ENCODE results near the gene MBD3. TPM values are rescaled to one million over a fixed set of nuclear protein-coding genes. Genes with fewer than 3 reads are reported as not detected.

Gene MBD3
- polyA plus RNA-seq, 1 donor (not counting 4 experiments of a cell fraction or from before 2014, with no cell fraction given) = 16.6 TPM

GRCh38 chr19:1577929-1578618 lies 14.6 kb downstream of the MBD3 start:
- Histone ChIP-seq H3K9me1 (ENCODE audit: control insufficient read depth, extremely low read depth, insufficient read depth, low read length) (no peaks in the 10 kb centered on the region), H3K79me2 (ENCODE audit: control insufficient read depth, insufficient read depth, low read length) (no peaks in the 10 kb centered on the region), H2AFZ (ENCODE audit: control insufficient read depth, low read length) (no peak overlapping the region), H3K27ac (ENCODE audit: control insufficient read depth, insufficient read depth, low read length) (no peak overlapping the region), H3K9ac (ENCODE audit: control insufficient read depth, extremely low read depth, insufficient read depth, low read length) (no peak overlapping the region), H3K4me2 (ENCODE audit: control insufficient read depth, extremely low read depth, insufficient read depth, low read depth, low read length) (no peak overlapping the region), H3K27me3 (ENCODE audit: control insufficient read depth, extremely low read depth, insufficient read depth, low read length) (no peaks in the 10 kb centered on the region), H3K4me3 (ENCODE audit: control insufficient read depth in 2 of 3, extremely low read depth in 1 of 3, insufficient read depth in 2 of 3, low read depth in 1 of 3, low read length in 3 of 3) (no peak overlapping the region), H3K9me3 (ENCODE audit: control insufficient read depth, low read depth, low read length) (no peaks in the 10 kb centered on the region), H4K20me1 (ENCODE audit: control insufficient read depth, extremely low read depth, insufficient read depth, low read length) (no peaks in the 10 kb centered on the region), H3K4me1 (ENCODE audit: control insufficient read depth, extremely low read depth, insufficient read depth, low read length) (no peaks in the 10 kb centered on the region), H3K36me3 (ENCODE audit: control insufficient read depth in 2 of 2, extremely low read depth in 1 of 2, insufficient read depth in 2 of 2, low read length in 2 of 2) (peaks cover 5 to 18% of the 10 kb centered on the region in 2 experiments)
- no peak for DNase-seq (ENCODE audit: low read depth, low spot score)
- FAIRE-seq = no peak
- dilution Hi-C loops (cut with MboI; ENCODE audit: extremely low pct_ligation_motif_present, low sequenced_read_pairs) = no loop called here
- no peak for TF ChIP-seq CTCF (optimal IDR thresholded peaks at IDR 0.05 in 1 of 3, IDR thresholded peaks at IDR 0.05 in 1 of 3, conservative IDR thresholded peaks at IDR 0.05 in 1 of 3; ENCODE audit: extremely low read depth in 1 of 3, insufficient read depth in 2 of 3, low read length in 3 of 3)
- TF ChIP-seq EZH2 (IDR thresholded peaks at IDR 0.05; ENCODE audit: low read length) = no peak

- no peak overlapping the region for H3K27ac ChIP-seq (ENCODE audit: control insufficient read depth, insufficient read depth, low read length)
- H3K4me3 ChIP-seq (ENCODE audit: control insufficient read depth in 2 of 3, extremely low read depth in 1 of 3, insufficient read depth in 2 of 3, low read depth in 1 of 3, low read length in 3 of 3) = no peak overlapping the region
- no peak for TF ChIP-seq CTCF (optimal IDR thresholded peaks at IDR 0.05 in 1 of 3, IDR thresholded peaks at IDR 0.05 in 1 of 3, conservative IDR thresholded peaks at IDR 0.05 in 1 of 3; ENCODE audit: extremely low read depth in 1 of 3, insufficient read depth in 2 of 3, low read length in 3 of 3)
- no peak for TF ChIP-seq EZH2 (IDR thresholded peaks at IDR 0.05; ENCODE audit: low read length)
- no peak overlapping the region for H3K4me2 ChIP-seq (ENCODE audit: control insufficient read depth, extremely low read depth, insufficient read depth, low read depth, low read length)
- no peaks in the 10 kb centered on the region for H4K20me1 ChIP-seq (ENCODE audit: control insufficient read depth, extremely low read depth, insufficient read depth, low read length)
- H3K9ac ChIP-seq (ENCODE audit: control insufficient read depth, extremely low read depth, insufficient read depth, low read length) = no peak overlapping the region
- peaks cover 5 to 18% of the 10 kb centered on the region in 2 experiments for H3K36me3 ChIP-seq (ENCODE audit: control insufficient read depth in 2 of 2, extremely low read depth in 1 of 2, insufficient read depth in 2 of 2, low read length in 2 of 2)
- no peaks in the 10 kb centered on the region for H3K27me3 ChIP-seq (ENCODE audit: control insufficient read depth, extremely low read depth, insufficient read depth, low read length)
- no peaks in the 10 kb centered on the region for H3K9me1 ChIP-seq (ENCODE audit: control insufficient read depth, extremely low read depth, insufficient read depth, low read length)
- H2AFZ ChIP-seq (ENCODE audit: control insufficient read depth, low read length) = no peak overlapping the region
- no peaks in the 10 kb centered on the region for H3K79me2 ChIP-seq (ENCODE audit: control insufficient read depth, insufficient read depth, low read length)
- FAIRE-seq = no peak
- no peaks in the 10 kb centered on the region for H3K4me1 ChIP-seq (ENCODE audit: control insufficient read depth, extremely low read depth, insufficient read depth, low read length)
- DNase-seq (ENCODE audit: low read depth, low spot score) = no peak
- H3K9me3 ChIP-seq (ENCODE audit: control insufficient read depth, low read depth, low read length) = no peaks in the 10 kb centered on the region
- dilution Hi-C loops (cut with MboI; ENCODE audit: extremely low pct_ligation_motif_present, low sequenced_read_pairs) = no loop called here
Observed at GRCh38 chr19:1577090-1577928, 15.4 kb downstream of the MBD3 start.
